Measurements from ENCODE around the gene MED15. TPM values are rescaled to one million over a fixed set of nuclear protein-coding genes. Genes with fewer than 3 reads are reported as not detected.
"Not testable (repeated sequence)": the region's sequence is repeated elsewhere in the genome, so short reads cannot be mapped to it uniquely, and the experiment has no call there.

MED15 gene
- total and polyA plus RNA-seq, 2 experiments from 2014 or later = 45.1 to 45.3 TPM

DNA sequence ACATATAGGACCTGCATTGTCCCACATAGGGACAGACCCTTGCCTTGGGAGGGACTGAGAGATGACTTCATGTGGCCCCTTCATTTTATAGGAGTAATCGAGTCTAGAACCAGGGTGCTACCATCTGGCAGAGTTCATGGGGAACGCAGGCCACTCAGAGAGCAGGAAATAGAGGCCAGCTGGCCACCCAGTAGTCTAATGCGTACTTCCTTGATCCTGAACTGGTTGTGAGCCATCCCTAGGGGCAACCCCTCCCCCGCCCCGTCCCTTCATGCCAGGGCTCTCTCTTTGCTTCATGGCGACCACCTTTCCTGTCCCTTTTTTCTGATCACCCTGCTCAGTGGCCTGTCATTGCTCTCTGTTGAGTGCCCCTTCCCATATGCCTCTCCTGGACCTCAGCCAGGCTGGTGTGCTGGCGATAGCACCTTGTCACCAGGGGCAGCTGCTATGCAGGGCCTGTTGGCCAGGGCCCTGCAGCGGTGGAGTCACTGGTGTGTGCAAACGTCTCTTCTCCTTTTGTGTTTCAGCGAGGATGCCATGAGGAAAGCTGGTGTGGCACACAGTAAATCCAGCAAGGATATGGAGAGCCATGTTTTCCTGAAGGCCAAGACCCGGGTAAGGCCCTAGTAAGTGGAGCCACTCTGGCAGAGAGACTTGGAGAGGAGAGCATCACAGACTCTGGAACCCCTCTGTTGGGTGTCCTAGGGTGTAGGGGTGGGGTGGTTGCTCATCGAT, 29.3 kb downstream of the MED15 start:
- H3K4me1 ChIP-seq (ENCODE audit: low read depth) = peaks cover 23% of the 10 kb centered on the region
- no peak for DNase-seq (ENCODE audit: low read depth in 1 of 2, low spot score in 1 of 2)
- no peak for TF ChIP-seq CTCF (IDR thresholded peaks at IDR 0.05; ENCODE audit: low read depth, low read length)

GRCh38 chr22:20537325-20537756, 29.9 kb downstream of the MED15 start:
- Histone ChIP-seq H3K4me1 (ENCODE audit: low read depth) (peaks cover 17% of the 10 kb centered on the region), H3K9me3 (ENCODE audit: low read depth) (no peaks in the 10 kb centered on the region), H3K27ac (no peak overlapping the region), H3K36me3 (peaks cover 4% of the 10 kb centered on the region), H3K4me3 (no peak overlapping the region), H3K27me3 (no peaks in the 10 kb centered on the region)
- DNase-seq (ENCODE audit: low read depth in 1 of 2, low spot score in 1 of 2) = no peak
- no peak for TF ChIP-seq CTCF (IDR thresholded peaks at IDR 0.05; ENCODE audit: low read depth, low read length)

More for the DNA sequence above, 29.3 kb downstream of the MED15 start:
- Histone ChIP-seq H3K27ac (no peak overlapping the region), H3K4me3 (no peak overlapping the region), H3K36me3 (peaks cover 4% of the 10 kb centered on the region), H3K9me3 (ENCODE audit: low read depth) (no peaks in the 10 kb centered on the region), H3K27me3 (no peaks in the 10 kb centered on the region)

- H3K4me3 ChIP-seq = no peak overlapping the region
- DNase-seq (ENCODE audit: low read depth in 1 of 2, low spot score in 1 of 2) = no peak
- H3K27ac ChIP-seq = no peak overlapping the region
- TF ChIP-seq CTCF (IDR thresholded peaks at IDR 0.05; ENCODE audit: low read depth, low read length) = no peak
- H3K36me3 ChIP-seq = peaks cover 4% of the 10 kb centered on the region
- H3K27me3 ChIP-seq = no peaks in the 10 kb centered on the region
- H3K4me1 ChIP-seq (ENCODE audit: low read depth) = peaks cover 11% of the 10 kb centered on the region
- no peaks in the 10 kb centered on the region for H3K9me3 ChIP-seq (ENCODE audit: low read depth)
Measured at GRCh38 chr22:20537983-20538382, 30.6 kb downstream of the MED15 start.

- not testable (repeated sequence) for DNase-seq (ENCODE audit: low read depth in 1 of 2, low spot score in 1 of 2); H3K4me1 ChIP-seq (ENCODE audit: low read depth); H3K9me3 ChIP-seq (ENCODE audit: low read depth); H3K27me3 ChIP-seq; H3K4me3 ChIP-seq; H3K27ac ChIP-seq; H3K36me3 ChIP-seq
Measured at GRCh38 chr22:20538875-20539274, 31.5 kb downstream of the MED15 start.

- DNase-seq (ENCODE audit: low read depth in 1 of 2, low spot score in 1 of 2) = no peak
- TF ChIP-seq CTCF (IDR thresholded peaks at IDR 0.05; ENCODE audit: low read depth, low read length) = no peak
Measured at GRCh38 chr22:20542055-20542454, 34.6 kb downstream of the MED15 start.

GRCh38 chr22:20542736-20543135, 35.3 kb downstream of the MED15 start:
- TF ChIP-seq CTCF (IDR thresholded peaks at IDR 0.05; ENCODE audit: low read depth, low read length) = no peak
- H3K4me1 ChIP-seq (ENCODE audit: low read depth) = no peaks in the 10 kb centered on the region
- H3K27ac ChIP-seq = no peak overlapping the region
- no peaks in the 10 kb centered on the region for H3K9me3 ChIP-seq (ENCODE audit: low read depth)
- no peaks in the 10 kb centered on the region for H3K27me3 ChIP-seq
- peaks cover 4% of the 10 kb centered on the region for H3K36me3 ChIP-seq
- no peak for DNase-seq (ENCODE audit: low read depth in 1 of 2, low spot score in 1 of 2)
- H3K4me3 ChIP-seq = no peak overlapping the region

More at GRCh38 chr22:20542055-20542454, 34.6 kb downstream of the MED15 start:
- Histone ChIP-seq H3K4me1 (ENCODE audit: low read depth) (no peaks in the 10 kb centered on the region), H3K9me3 (ENCODE audit: low read depth) (no peaks in the 10 kb centered on the region), H3K36me3 (peaks cover 4% of the 10 kb centered on the region), H3K4me3 (no peak overlapping the region), H3K27ac (no peak overlapping the region), H3K27me3 (no peaks in the 10 kb centered on the region)

- not testable (repeated sequence) for H3K4me1 ChIP-seq (ENCODE audit: low read depth); H3K9me3 ChIP-seq (ENCODE audit: low read depth); H3K27me3 ChIP-seq; DNase-seq (ENCODE audit: low read depth in 1 of 2, low spot score in 1 of 2); H3K36me3 ChIP-seq; H3K4me3 ChIP-seq; H3K27ac ChIP-seq
Measured at GRCh38 chr22:20545318-20545634, 37.9 kb downstream of the MED15 start.

Data from cardiac muscle cell (in vitro differentiated cells and primary cell).